K562 (cell line): ENCODE measurements around the gene CELA3B. TPM values are rescaled to one million over a fixed set of nuclear protein-coding genes. Genes with fewer than 3 reads are reported as not detected.

ENCODE experiments used
- CBFA2T2 ChIP-seq: fragments of 450-650 bp; conservative IDR thresholded peaks from 2 replicates; pipeline ENCODE4 v1.6.1; 2017; ENCODE audit warnings: mild to moderate bottlenecking
- CBX5 ChIP-seq: IDR thresholded peaks from 2 replicates; pipeline ENCODE4 v1.6.1; 2014; ENCODE audit warnings: low read depth, borderline replicate concordance
- CTCF ChIP-seq, 3 experiments: IDR thresholded peaks in 2 of 3; conservative IDR thresholded peaks in 1 of 3; 2 replicates each; pipeline ENCODE4 v1.5.1; 2011 to 2012; ENCODE audit warnings: low read length in 3 of 3, mild to moderate bottlenecking in 3 of 3, control low read depth in 2 of 3, improper control_type of control experiment in 1 of 3, inconsistent platforms in 1 of 3, low read depth in 1 of 3, mixed read lengths in 1 of 3, moderate library complexity in 1 of 3; ENCODE audit not compliant: insufficient read depth in 2 of 3
- ETV1 ChIP-seq: fragments of 450-650 bp; conservative IDR thresholded peaks from 2 replicates; pipeline ENCODE4 v1.6.1; 2016; ENCODE audit warnings: missing genetic modification characterization, control low read depth, low read depth, missing compliant biosample characterization
- HEY1 ChIP-seq: fragments of 250-450 bp; sonication (Bioruptor Pico); IDR thresholded peaks from 2 replicates; pipeline ENCODE4 v1.5.0; 2020; ENCODE audit warnings: mild to moderate bottlenecking, moderate library complexity, borderline replicate concordance
- JUND ChIP-seq, 2 experiments: IDR thresholded peaks; 2 replicates in 1 of 2; 3 replicates in 1 of 2; pipeline ENCODE4 v1.6.1; 2011; ENCODE audit warnings: borderline replicate concordance in 2 of 2, low read depth in 2 of 2, low read length in 2 of 2, improper control_type of control experiment in 1 of 2, missing biosample characterization in 1 of 2, missing genetic modification characterization in 1 of 2, missing genetic modification reagents in 1 of 2
- NFRKB ChIP-seq: fragments of 450-650 bp; IDR thresholded peaks from 2 replicates; pipeline ENCODE4 v1.6.1; 2016; ENCODE audit warnings: low read depth
- PRDM10 ChIP-seq: fragments of 450-650 bp; IDR thresholded peaks from 2 replicates; pipeline ENCODE4 v1.6.1; 2018; ENCODE audit not compliant: partially characterized antibody
- TCFL5 ChIP-seq: fragments of 250-450 bp; sonication (Bioruptor Pico); conservative IDR thresholded peaks from 2 replicates; pipeline ENCODE4 v1.6.1; 2021; ENCODE audit warnings: mild to moderate bottlenecking, moderate library complexity, matching md5 sums
- THAP12 ChIP-seq: fragments of 250-450 bp; sonication (Bioruptor Pico); IDR thresholded peaks from 2 replicates; pipeline ENCODE4 v1.9.0; 2021; ENCODE audit warnings: mild to moderate bottlenecking, inconsistent platforms
- ZC3H8 ChIP-seq: fragments of 450-650 bp; IDR thresholded peaks from 2 replicates; pipeline ENCODE4 v1.6.1; 2017
- ZFP36 ChIP-seq: fragments of 150-350 bp; IDR thresholded peaks from 2 replicates; pipeline ENCODE4 v1.6.1; 2018; ENCODE audit warnings: low read length, low read depth; ENCODE audit not compliant: partially characterized antibody
- ZNF174 ChIP-seq: fragments of 250-450 bp; sonication (Bioruptor Pico); IDR thresholded peaks from 2 replicates; pipeline ENCODE4 v1.4.0; 2020; ENCODE audit warnings: mild to moderate bottlenecking
- ZNF175 ChIP-seq: fragments of 200-800 bp; sonication (Bioruptor generic); IDR thresholded peaks from 2 replicates; pipeline ENCODE4 v1.6.1; 2016; ENCODE audit warnings: low read depth, mild to moderate bottlenecking, missing genetic modification characterization, missing compliant biosample characterization
- ZNF253 ChIP-seq: fragments of 250-450 bp; sonication (Bioruptor Pico); conservative IDR thresholded peaks from 2 replicates; pipeline ENCODE4 v1.6.1; 2021; ENCODE audit warnings: mild to moderate bottlenecking
- ZNF263 ChIP-seq: sonication (generic); formaldehyde crosslinking; IDR thresholded peaks from 2 replicates; pipeline ENCODE4 v1.8.0; 2022; ENCODE audit warnings: mild to moderate bottlenecking, missing genetic modification reagents, borderline replicate concordance
- ZNF274 ChIP-seq: IDR thresholded peaks from 2 replicates; pipeline ENCODE4 v1.6.1; 2011; ENCODE audit warnings: low read depth, mild to moderate bottlenecking, low read length, moderate library complexity, borderline replicate concordance
- ZNF354B ChIP-seq: fragments of 250-450 bp; sonication (Bioruptor Pico); IDR thresholded peaks from 2 replicates; pipeline ENCODE4 v1.4.0; 2020
- ZNF707 ChIP-seq: fragments of 250-450 bp; sonication (Bioruptor Pico); conservative IDR thresholded peaks from 2 replicates; pipeline ENCODE4 v1.8.0; 2022; ENCODE audit warnings: inconsistent platforms, mild to moderate bottlenecking, moderate library complexity
- polyA plus RNA-seq, 8 experiments: library from polyadenylated mRNA; depleted of rRNA in 4 of 8; stranded (reverse) in 5 of 8; unstranded in 3 of 8; fragments of >200 nt; fragmentation: Nextera tagmentation in 2 of 8; fragmentation: Illumina TruSeq in 1 of 8; extraction: Ambion mirVana in 2 of 8; extraction: Trizol in 1 of 8; gene quantifications; 2 replicates each; pipeline versions ENCODE4 v1.2.1 to v1.2.3, GENCODE V29; 2011 to 2014; ENCODE audit warnings: inconsistent platforms in 1 of 8, missing spikeins in 1 of 8
- total RNA-seq, 7 experiments: library from RNA; depleted of rRNA in 6 of 7; stranded (reverse); fragments of >200 nt in 6 of 7; fragmentation: Illumina TruSeq in 2 of 7; extraction: Trizol in 2 of 7; gene quantifications; 2 replicates each; pipeline versions ENCODE4 v1.2.1 to v1.2.3, GENCODE V29; 2011 to 2021; ENCODE audit warnings: low replicate concordance in 1 of 7

CELA3B gene
- total and polyA plus RNA-seq, 9 of the 15 experiments (the other 6 are each of a cell fraction or from before 2014, with no cell fraction given) = 3.1 TPM; not detected in 8

GRCh38 chr1:22018583-22019559 lies 42.0 kb downstream of the CELA3B start (continued):
- TF ChIP-seq PRDM10 (peak; percentile 18), ETV1 (tag) (peak; percentile 99), CTCF (IDR thresholded peaks at IDR 0.05 in 2 of 3, conservative IDR thresholded peaks at IDR 0.05 in 1 of 3; ENCODE audit: insufficient read depth in 2 of 3, low read depth in 1 of 3, low read length in 3 of 3) (peak; percentile 48 to 69 (median 66)), ZNF174 (no peak), ZNF253 (no peak), ZFP36 (peak; percentile 45), NFRKB (peak; percentile 79), ZNF354B (no peak; the same call in 1 of the 2 replicates), JUND (IDR thresholded peaks at IDR 0.05; ENCODE audit: borderline replicate concordance, low read depth, low read length) (peak; percentile 92), JUND (tag; IDR thresholded peaks at IDR 0.05; ENCODE audit: borderline replicate concordance, low read depth, low read length) (peak; percentile 88; the same call in 2 of the 3 replicates), HEY1 (no peak), TCFL5 (CRISPR knock-in tag) (0 out of 2 replicates have a peak, but pooled peaks have one; percentile 31), ZC3H8 (no peak), CBFA2T2 (no peak), ZNF175 (CRISPR knock-in tag) (peak; percentile 95), ZNF274 (no peak), ZNF707 (no peak), CBX5 (no peak), THAP12 (no peak), ZNF263 (no peak; the same call in 1 of the 2 replicates)
